OCI-LY1 (cell line): ENCODE results near the gene CELF3.
"Not testable (repeated sequence)": the region's sequence is repeated elsewhere in the genome, so short reads cannot be mapped to it uniquely, and the experiment has no call there.

Experiments
- H2AFZ ChIP-seq: fragments of 200-600 bp; sonication (generic), shearing (Covaris generic); 2 replicates; pipeline ENCODE4 v1.6.0; 2014; ENCODE audit warnings: antibody characterized with exemption, mild to moderate bottlenecking, low read length
- H3F3A ChIP-seq: fragments of 200-600 bp; sonication (generic), shearing (Covaris generic); 2 replicates; pipeline ENCODE4 v1.6.0; 2014; ENCODE audit warnings: mild to moderate bottlenecking, antibody characterized with exemption, low read length, moderate library complexity; ENCODE audit not compliant: insufficient read depth
- H3K27ac ChIP-seq: fragments of 200-600 bp; sonication (generic); 2 replicates; pipeline ENCODE4 v1.5.1; 2014; ENCODE audit warnings: low read length, mixed run types, mild to moderate bottlenecking, low read depth; ENCODE audit not compliant: poor library complexity, severe bottlenecking
- H3K27me3 ChIP-seq: fragments of 200-600 bp; sonication (generic); 2 replicates; pipeline ENCODE4 v1.6.0; 2014; ENCODE audit warnings: antibody characterized with exemption, mild to moderate bottlenecking, low read length, moderate library complexity; ENCODE audit not compliant: insufficient read depth
- H3K36me3 ChIP-seq: fragments of 200-600 bp; sonication (generic); 2 replicates; pipeline ENCODE4 v1.6.1; 2014; ENCODE audit warnings: mild to moderate bottlenecking, antibody characterized with exemption, low read length, moderate library complexity, mixed read lengths; ENCODE audit not compliant: insufficient read depth
- H3K4me1 ChIP-seq: fragments of 200-600 bp; sonication (generic); 2 replicates; pipeline ENCODE4 v1.5.1; 2014; ENCODE audit warnings: mild to moderate bottlenecking, low read length, moderate library complexity; ENCODE audit not compliant: insufficient read depth, severe bottlenecking
- H3K4me2 ChIP-seq: fragments of 200-600 bp; sonication (generic), shearing (Covaris generic); 2 replicates; pipeline ENCODE4 v1.6.1; 2014; ENCODE audit warnings: low read length
- H3K4me3 ChIP-seq: fragments of 200-600 bp; sonication (generic); 2 replicates; pipeline ENCODE4 v1.5.1; 2014; ENCODE audit warnings: low read length, low read depth, mild to moderate bottlenecking, mixed read lengths; ENCODE audit not compliant: poor library complexity, severe bottlenecking
- H3K79me2 ChIP-seq: fragments of 200-600 bp; shearing (Covaris generic); 2 replicates; pipeline ENCODE4 v1.6.1; 2016; ENCODE audit warnings: mixed run types, low read length, mixed read lengths; ENCODE audit not compliant: insufficient read depth
- H3K9ac ChIP-seq: fragments of 200-600 bp; sonication (generic), shearing (Covaris generic); 2 replicates; pipeline ENCODE4 v1.6.1; 2014; ENCODE audit warnings: mild to moderate bottlenecking, low read length, mixed read lengths
- H3K9me2 ChIP-seq: fragments of 200-600 bp; sonication (generic), shearing (Covaris generic); 2 replicates; pipeline ENCODE4 v1.6.1; 2014; ENCODE audit warnings: low read depth, mild to moderate bottlenecking, low read length, mixed read lengths
- H3K9me3 ChIP-seq: fragments of 200-600 bp; shearing (Covaris generic); 2 replicates; pipeline ENCODE4 v1.6.1; 2014; ENCODE audit warnings: low read length, mixed read lengths
- H4K20me1 ChIP-seq: fragments of 200-600 bp; sonication (generic), shearing (Covaris generic); 2 replicates; pipeline ENCODE4 v1.6.0; 2016; ENCODE audit warnings: mild to moderate bottlenecking, low read length; ENCODE audit not compliant: insufficient read depth
- EZH2 ChIP-seq: fragments of 200-600 bp; sonication (generic), shearing (Covaris generic); IDR thresholded peaks from 2 replicates; pipeline ENCODE4 v1.8.0; 2017; ENCODE audit warnings: borderline replicate concordance, mixed run types, mild to moderate bottlenecking, antibody characterized with exemption, low read length, moderate library complexity, mixed read lengths
- TF ChIP-seq, protein P1 (sequence below): fragments of 200-600 bp; sonication (generic), shearing (Covaris generic); IDR thresholded peaks from 2 replicates; pipeline ENCODE4 v1.5.1; 2017; ENCODE audit warnings: mild to moderate bottlenecking, antibody characterized with exemption, low read length, moderate library complexity, mixed read lengths

Gene CELF3

DNA sequence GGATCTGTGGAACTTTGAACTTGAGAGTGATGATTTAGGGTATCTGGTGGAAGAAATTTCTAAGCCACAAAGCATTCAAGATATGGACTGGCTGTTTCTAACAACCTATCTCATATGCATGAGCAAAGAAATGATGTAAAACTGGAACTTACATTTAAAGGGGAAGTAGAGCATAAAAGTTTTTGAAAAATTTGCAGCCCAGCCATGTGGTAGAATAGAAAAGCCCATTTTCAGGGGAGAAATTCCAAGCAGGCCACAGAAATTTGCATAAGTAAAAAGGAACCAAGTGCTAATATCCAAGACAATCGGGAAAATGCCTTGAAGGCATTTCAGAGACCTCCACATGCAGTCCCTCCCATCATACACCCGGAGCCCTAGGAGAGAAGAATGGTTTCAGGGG lies 20.4 kb upstream of the CELF3 start:
- peaks cover 12% of the 10 kb centered on the region for H3K9me3 ChIP-seq
- no peak overlapping the region for H3K4me2 ChIP-seq
- H3K36me3 ChIP-seq: peaks cover 8% of the 10 kb centered on the region; the same call in 1 of the 2 replicates
- H3K4me1 ChIP-seq: no peaks in the 10 kb centered on the region
- H3K9me2 ChIP-seq: no peaks in the 10 kb centered on the region
- no peaks in the 10 kb centered on the region for H3K79me2 ChIP-seq
- H2AFZ ChIP-seq: no peak overlapping the region
- no peak for TF ChIP-seq EZH2
- TF ChIP-seq, protein P1, sequence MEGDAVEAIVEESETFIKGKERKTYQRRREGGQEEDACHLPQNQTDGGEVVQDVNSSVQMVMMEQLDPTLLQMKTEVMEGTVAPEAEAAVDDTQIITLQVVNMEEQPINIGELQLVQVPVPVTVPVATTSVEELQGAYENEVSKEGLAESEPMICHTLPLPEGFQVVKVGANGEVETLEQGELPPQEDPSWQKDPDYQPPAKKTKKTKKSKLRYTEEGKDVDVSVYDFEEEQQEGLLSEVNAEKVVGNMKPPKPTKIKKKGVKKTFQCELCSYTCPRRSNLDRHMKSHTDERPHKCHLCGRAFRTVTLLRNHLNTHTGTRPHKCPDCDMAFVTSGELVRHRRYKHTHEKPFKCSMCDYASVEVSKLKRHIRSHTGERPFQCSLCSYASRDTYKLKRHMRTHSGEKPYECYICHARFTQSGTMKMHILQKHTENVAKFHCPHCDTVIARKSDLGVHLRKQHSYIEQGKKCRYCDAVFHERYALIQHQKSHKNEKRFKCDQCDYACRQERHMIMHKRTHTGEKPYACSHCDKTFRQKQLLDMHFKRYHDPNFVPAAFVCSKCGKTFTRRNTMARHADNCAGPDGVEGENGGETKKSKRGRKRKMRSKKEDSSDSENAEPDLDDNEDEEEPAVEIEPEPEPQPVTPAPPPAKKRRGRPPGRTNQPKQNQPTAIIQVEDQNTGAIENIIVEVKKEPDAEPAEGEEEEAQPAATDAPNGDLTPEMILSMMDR: no peak
- no peaks in the 10 kb centered on the region for H4K20me1 ChIP-seq
- H3K27me3 ChIP-seq: no peaks in the 10 kb centered on the region; the same call in 1 of the 2 replicates
- no peak overlapping the region for H3K27ac ChIP-seq
- H3F3A ChIP-seq: no peaks in the 10 kb centered on the region
- H3K4me3 ChIP-seq: no peak overlapping the region
- no peak overlapping the region for H3K9ac ChIP-seq

DNA sequence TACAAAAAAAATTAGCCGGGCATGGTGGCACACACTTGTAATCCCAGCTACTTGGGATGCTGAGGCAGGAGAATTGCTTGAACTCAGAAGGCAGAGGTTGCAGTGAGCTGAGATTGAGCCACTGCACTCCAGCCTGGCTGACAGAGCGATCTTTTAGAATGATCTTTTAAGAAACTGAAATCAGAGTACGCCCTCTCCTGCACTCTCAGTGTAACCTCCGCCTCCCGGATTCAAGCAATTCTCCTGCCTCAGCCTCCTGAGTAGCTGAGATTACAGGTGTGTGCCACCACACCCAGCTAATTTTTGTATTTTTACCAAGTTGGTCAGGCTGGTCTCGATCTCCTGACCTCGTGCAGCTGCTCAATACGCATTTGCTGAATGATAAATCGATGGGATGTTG lies 17.4 kb upstream of the CELF3 start:
- H3K4me3 ChIP-seq, H4K20me1 ChIP-seq, H3K27ac ChIP-seq, H2AFZ ChIP-seq, H3K9ac ChIP-seq, H3K9me2 ChIP-seq, H3K79me2 ChIP-seq, H3K36me3 ChIP-seq, H3K4me2 ChIP-seq, H3K27me3 ChIP-seq, H3K4me1 ChIP-seq, H3F3A ChIP-seq: not testable (repeated sequence)
- peaks cover 12% of the 10 kb centered on the region for H3K9me3 ChIP-seq

DNA sequence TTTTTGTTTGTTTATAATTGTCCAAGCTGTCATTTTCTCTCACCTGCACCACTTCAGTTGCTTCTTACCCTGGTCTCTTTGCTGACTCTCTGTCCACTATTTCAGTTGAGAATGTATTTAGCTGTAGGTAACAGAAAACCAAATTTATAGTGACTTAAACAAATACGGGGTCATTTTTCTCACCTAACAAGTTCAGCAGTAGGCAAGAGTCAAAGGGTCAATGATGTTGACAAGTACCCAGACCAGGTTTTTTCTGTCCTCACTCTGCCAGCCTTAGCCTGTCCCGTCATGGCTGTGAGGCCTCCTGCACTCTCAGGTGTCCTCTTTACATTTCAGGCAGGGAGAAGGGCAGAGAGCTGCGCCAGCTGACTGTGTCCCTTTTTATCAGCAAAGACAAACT lies 16.5 kb upstream of the CELF3 start:
- Histone ChIP-seq H3K4me2 (no peak overlapping the region), H3K9ac (no peak overlapping the region), H2AFZ (no peak overlapping the region), H3K9me3 (peaks cover 12% of the 10 kb centered on the region), H3K27ac (no peak overlapping the region), H3K27me3 (peaks cover 3% of the 10 kb centered on the region; the same call in 1 of the 2 replicates), H3F3A (no peaks in the 10 kb centered on the region), H3K36me3 (peaks cover 8% of the 10 kb centered on the region; the same call in 1 of the 2 replicates), H3K9me2 (no peaks in the 10 kb centered on the region), H4K20me1 (no peaks in the 10 kb centered on the region), H3K4me1 (no peaks in the 10 kb centered on the region), H3K79me2 (no peaks in the 10 kb centered on the region), H3K4me3 (no peak overlapping the region)
- TF ChIP-seq, protein P1: no peak
- TF ChIP-seq EZH2: no peak

DNA sequence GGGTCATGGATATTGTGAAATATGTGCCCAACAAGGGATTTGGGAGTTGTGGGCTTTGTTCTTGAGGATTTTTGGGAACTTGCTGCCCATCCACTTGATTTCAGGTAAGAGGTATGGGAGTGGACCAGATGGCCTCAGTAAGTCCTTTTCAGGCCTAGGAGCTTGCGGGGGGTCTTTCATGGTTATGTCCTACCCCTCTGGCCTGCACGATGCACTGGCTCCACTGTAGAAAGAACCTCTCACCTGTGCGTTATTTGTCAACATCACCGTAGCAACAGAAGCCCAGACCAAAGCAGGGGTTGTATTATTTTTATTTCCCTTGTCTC lies 13.3 kb upstream of the CELF3 start:
- Histone ChIP-seq H4K20me1 (no peaks in the 10 kb centered on the region), H3K36me3 (no peaks in the 10 kb centered on the region), H3K9ac (no peak overlapping the region), H3K27me3 (0 out of 2 replicates have a peak, but pooled peaks cover 3% of the 10 kb centered on the region), H3K4me3 (no peak overlapping the region), H3F3A (no peaks in the 10 kb centered on the region), H3K4me2 (no peak overlapping the region), H3K9me2 (no peaks in the 10 kb centered on the region), H3K27ac (no peak overlapping the region), H3K4me1 (no peaks in the 10 kb centered on the region), H3K9me3 (no peaks in the 10 kb centered on the region), H2AFZ (no peak overlapping the region), H3K79me2 (no peaks in the 10 kb centered on the region)
- TF ChIP-seq, protein P1: no peak
- TF ChIP-seq EZH2: no peak
